Measurements from ENCODE around the gene SESN2. TPM values are rescaled to one million over a fixed set of nuclear protein-coding genes. Genes with fewer than 3 reads are reported as not detected.

The SESN2 gene
- total RNA-seq, 2 donors from 2014 or later = 12.3 to 15.2 TPM

GRCh38 chr1:28290851-28291250 lies 31.5 kb downstream of the SESN2 start:
- H3K9me3 ChIP-seq (ENCODE audit: control insufficient read depth, low read length) = no peaks in the 10 kb centered on the region
- TF ChIP-seq, protein P1, sequence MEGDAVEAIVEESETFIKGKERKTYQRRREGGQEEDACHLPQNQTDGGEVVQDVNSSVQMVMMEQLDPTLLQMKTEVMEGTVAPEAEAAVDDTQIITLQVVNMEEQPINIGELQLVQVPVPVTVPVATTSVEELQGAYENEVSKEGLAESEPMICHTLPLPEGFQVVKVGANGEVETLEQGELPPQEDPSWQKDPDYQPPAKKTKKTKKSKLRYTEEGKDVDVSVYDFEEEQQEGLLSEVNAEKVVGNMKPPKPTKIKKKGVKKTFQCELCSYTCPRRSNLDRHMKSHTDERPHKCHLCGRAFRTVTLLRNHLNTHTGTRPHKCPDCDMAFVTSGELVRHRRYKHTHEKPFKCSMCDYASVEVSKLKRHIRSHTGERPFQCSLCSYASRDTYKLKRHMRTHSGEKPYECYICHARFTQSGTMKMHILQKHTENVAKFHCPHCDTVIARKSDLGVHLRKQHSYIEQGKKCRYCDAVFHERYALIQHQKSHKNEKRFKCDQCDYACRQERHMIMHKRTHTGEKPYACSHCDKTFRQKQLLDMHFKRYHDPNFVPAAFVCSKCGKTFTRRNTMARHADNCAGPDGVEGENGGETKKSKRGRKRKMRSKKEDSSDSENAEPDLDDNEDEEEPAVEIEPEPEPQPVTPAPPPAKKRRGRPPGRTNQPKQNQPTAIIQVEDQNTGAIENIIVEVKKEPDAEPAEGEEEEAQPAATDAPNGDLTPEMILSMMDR (conservative IDR thresholded peaks at IDR 0.05) = peak; percentile 34
- no peak overlapping the region for H3K4me3 ChIP-seq (ENCODE audit: low read length)
- no peaks in the 10 kb centered on the region for H3K27me3 ChIP-seq (ENCODE audit: control insufficient read depth, insufficient read depth, low read length, poor library complexity, severe bottlenecking)
- no peaks in the 10 kb centered on the region for H3K27me3 Mint-ChIP-seq (ENCODE audit: insufficient read depth)
- peak; percentile 84 for DNase-seq
- 81 to 100% methylated on average over 2 of the region's 2 CpGs for WGBS, 2 experiments (ENCODE audit: insufficient coverage in 1 of 2, insufficient read length in 1 of 2)
- no peak overlapping the region for H3K4me3 Mint-ChIP-seq
- peak overlapping the region; percentile 69 for H3K27ac Mint-ChIP-seq
- no peak overlapping the region for H3K27ac ChIP-seq (ENCODE audit: low read depth, low read length)
- H3K4me1 Mint-ChIP-seq = peaks cover 7% of the 10 kb centered on the region
- H3K9ac ChIP-seq (ENCODE audit: extremely low read depth, low read length, poor library complexity, severe bottlenecking) = no peak overlapping the region
- no peaks in the 10 kb centered on the region for H3K4me1 ChIP-seq (ENCODE audit: control insufficient read depth, insufficient read depth, low read length)
- no peaks in the 10 kb centered on the region for H3K36me3 ChIP-seq (ENCODE audit: control insufficient read depth, insufficient read depth, low read length)
- H3K9me3 Mint-ChIP-seq = no peaks in the 10 kb centered on the region
- no peaks in the 10 kb centered on the region for H3K36me3 Mint-ChIP-seq (ENCODE audit: low read depth)

- H3K27me3 ChIP-seq (ENCODE audit: control insufficient read depth, insufficient read depth, low read length, poor library complexity, severe bottlenecking) = no peaks in the 10 kb centered on the region
- no peak overlapping the region for H3K9ac ChIP-seq (ENCODE audit: extremely low read depth, low read length, poor library complexity, severe bottlenecking)
- H3K4me3 Mint-ChIP-seq = no peak overlapping the region
- no peaks in the 10 kb centered on the region for H3K27me3 Mint-ChIP-seq (ENCODE audit: insufficient read depth)
- 87 to 90% methylated on average over 6 of the region's 6 CpGs for WGBS, 2 experiments (ENCODE audit: insufficient coverage in 1 of 2, insufficient read length in 1 of 2)
- TF ChIP-seq, protein P1 (conservative IDR thresholded peaks at IDR 0.05) = no peak
- no peaks in the 10 kb centered on the region for H3K9me3 ChIP-seq (ENCODE audit: control insufficient read depth, low read length)
- no peak overlapping the region for H3K27ac ChIP-seq (ENCODE audit: low read depth, low read length)
- peaks cover 13% of the 10 kb centered on the region for H3K4me1 Mint-ChIP-seq
- H3K4me3 ChIP-seq (ENCODE audit: low read length) = no peak overlapping the region
- H3K4me1 ChIP-seq (ENCODE audit: control insufficient read depth, insufficient read depth, low read length) = no peaks in the 10 kb centered on the region
- DNase-seq = no peak
- H3K9me3 Mint-ChIP-seq = no peaks in the 10 kb centered on the region
- no peaks in the 10 kb centered on the region for H3K36me3 ChIP-seq (ENCODE audit: control insufficient read depth, insufficient read depth, low read length)
- no peaks in the 10 kb centered on the region for H3K36me3 Mint-ChIP-seq (ENCODE audit: low read depth)
- H3K27ac Mint-ChIP-seq = no peak overlapping the region
These were observed 32.4 kb downstream of the SESN2 start for GRCh38 chr1:28291711-28292110.

DNA sequence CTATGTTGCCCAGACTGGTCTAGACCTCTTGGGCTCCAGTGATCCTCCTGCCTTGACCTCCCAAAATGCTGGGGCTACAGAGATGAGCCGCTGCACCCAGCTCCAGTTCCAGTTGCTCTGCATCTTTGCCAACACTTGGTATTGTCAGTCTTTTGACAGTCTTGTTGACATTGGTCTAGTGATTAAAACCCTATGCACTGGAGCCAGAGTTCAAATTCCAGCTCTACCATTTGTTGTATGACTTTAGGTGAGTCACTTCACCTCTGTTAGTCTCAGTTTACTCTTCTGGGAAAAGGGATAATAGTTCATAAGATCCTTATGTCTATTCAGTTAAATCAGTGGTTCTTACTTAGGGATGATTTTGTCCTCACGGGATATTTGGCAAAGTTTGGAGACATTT lies 36.6 kb downstream of the SESN2 start:
- no peaks in the 10 kb centered on the region for H3K27me3 Mint-ChIP-seq (ENCODE audit: insufficient read depth)
- H3K27ac Mint-ChIP-seq = peak overlapping the region; percentile 71
- no peak for DNase-seq
- H3K9me3 Mint-ChIP-seq = no peaks in the 10 kb centered on the region
- no peaks in the 10 kb centered on the region for H3K36me3 Mint-ChIP-seq (ENCODE audit: low read depth)
- Histone ChIP-seq H3K4me3 (ENCODE audit: low read length) (peak overlapping the region; percentile 58), H3K9me3 (ENCODE audit: control insufficient read depth, low read length) (no peaks in the 10 kb centered on the region), H3K27me3 (ENCODE audit: control insufficient read depth, insufficient read depth, low read length, poor library complexity, severe bottlenecking) (no peaks in the 10 kb centered on the region), H3K9ac (ENCODE audit: extremely low read depth, low read length, poor library complexity, severe bottlenecking) (no peak overlapping the region), H3K27ac (ENCODE audit: low read depth, low read length) (no peak overlapping the region), H3K36me3 (ENCODE audit: control insufficient read depth, insufficient read depth, low read length) (no peaks in the 10 kb centered on the region), H3K4me1 (ENCODE audit: control insufficient read depth, insufficient read depth, low read length) (peaks cover 3% of the 10 kb centered on the region)
- H3K4me1 Mint-ChIP-seq = peaks cover 13% of the 10 kb centered on the region
- 93 to 94% methylated on average over 2 of the region's 2 CpGs for WGBS, 2 experiments (ENCODE audit: insufficient coverage in 1 of 2, insufficient read length in 1 of 2)
- peak overlapping the region; percentile 12 for H3K4me3 Mint-ChIP-seq
- TF ChIP-seq, protein P1 (conservative IDR thresholded peaks at IDR 0.05) = no peak

Data from endodermal cell (in vitro differentiated cells).